ENCODE data around the gene PIP4K2A.
"Not testable (repeated sequence)": the region's sequence is repeated elsewhere in the genome, so short reads cannot be mapped to it uniquely, and the experiment has no call there.

PIP4K2A gene

DNA sequence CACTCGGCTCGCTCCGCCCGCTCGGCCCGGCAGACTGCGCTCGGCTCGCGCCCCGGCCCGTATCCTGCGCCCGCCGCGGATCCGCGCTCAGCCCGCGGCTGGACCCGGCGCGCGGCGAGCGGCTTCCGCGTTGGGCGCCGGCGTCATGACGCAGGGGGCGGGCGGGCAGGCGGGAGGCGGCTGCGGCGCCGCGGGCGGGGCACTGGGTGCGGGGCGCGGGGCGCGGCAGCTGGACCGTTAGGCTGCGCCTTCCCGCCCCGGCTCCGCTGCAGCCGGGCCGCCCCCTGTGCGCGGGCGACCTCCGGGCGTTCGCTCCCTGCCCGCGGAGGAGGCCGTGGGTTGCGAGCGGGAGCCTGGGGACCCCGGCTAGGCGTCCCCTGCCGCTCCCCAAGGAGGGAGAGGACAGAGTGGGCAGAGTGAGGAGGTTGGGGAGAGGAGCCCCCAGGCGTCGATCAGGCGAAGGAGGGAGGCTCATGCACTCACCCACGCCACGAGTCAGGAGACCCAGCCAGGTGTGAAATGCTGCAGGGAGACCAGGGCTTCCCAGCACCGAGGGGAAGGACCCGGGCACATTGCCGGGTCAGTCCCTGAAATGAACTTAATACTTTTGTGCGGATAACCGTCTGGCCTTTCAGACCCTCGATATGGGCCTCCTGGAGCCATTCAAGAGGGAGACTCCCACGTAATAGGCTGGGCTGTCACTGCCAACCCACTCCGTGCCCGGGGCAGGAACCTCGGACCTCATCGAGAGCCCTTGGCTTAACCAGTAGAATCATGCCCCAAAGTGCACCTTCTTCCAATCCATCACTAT is at the start of gene PIP4K2A:
Gene PIP4K2A (minus strand): TSS at position 100 of the 811 bp plus-strand sequence. CDS start 252 bp downstream, outside the sequence.
- peak in 1 of 2 experiments; percentile 17 for DNase-seq

DNA sequence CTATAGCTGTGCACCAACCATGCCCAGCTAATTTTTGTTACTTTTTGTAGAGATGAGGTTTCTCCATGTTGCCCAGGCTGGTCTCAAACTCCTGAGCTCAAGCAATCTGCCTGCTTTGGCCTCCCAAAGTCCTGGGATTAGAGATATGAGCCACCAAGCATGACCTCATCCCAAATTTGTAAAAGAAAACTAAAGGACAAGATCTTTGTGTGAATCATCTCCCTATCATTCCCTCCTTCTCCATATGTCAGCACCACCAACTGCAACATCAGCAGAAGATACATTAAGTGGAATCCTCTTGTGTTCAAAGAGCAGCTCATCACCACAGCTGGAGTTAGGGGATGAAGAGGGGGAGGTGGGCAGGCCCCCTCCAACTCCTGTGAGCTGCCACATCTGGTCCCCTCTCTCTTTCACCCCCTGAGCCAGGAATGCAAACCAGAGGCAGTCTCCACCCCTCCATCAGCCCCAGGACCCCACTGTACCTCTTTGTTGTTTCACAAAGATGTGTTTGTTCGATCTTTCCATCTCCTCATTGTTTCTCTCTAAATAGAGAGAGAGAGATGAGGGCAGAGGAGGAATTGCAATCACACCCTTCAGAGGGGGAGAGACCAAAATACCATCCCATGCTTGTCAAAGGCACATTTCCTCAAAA is 47.3 kb upstream of the PIP4K2A start:
- no peak for DNase-seq

DNA sequence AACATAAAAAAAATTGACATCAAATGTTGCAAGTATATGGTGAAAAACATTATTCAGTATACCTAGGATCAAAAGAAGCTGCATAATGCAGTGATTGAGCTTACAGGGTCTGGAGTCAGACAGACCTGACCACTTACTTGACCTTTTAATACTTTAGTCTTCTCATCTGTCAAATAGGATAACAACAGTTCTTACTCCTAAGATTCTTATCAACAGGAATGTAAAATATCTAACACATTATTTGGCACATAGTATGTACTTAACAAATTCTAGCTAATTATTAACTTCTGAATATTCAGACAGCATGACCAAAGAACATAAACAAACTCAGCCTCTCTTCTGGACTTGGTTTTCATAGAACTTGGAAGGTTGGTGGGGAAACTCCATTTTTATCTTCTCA is 45.6 kb upstream of the PIP4K2A start:
- no peak for DNase-seq

- no peak for DNase-seq
Measured at GRCh38 chr10:22758867-22759266, 44.5 kb upstream of the PIP4K2A start.

DNA sequence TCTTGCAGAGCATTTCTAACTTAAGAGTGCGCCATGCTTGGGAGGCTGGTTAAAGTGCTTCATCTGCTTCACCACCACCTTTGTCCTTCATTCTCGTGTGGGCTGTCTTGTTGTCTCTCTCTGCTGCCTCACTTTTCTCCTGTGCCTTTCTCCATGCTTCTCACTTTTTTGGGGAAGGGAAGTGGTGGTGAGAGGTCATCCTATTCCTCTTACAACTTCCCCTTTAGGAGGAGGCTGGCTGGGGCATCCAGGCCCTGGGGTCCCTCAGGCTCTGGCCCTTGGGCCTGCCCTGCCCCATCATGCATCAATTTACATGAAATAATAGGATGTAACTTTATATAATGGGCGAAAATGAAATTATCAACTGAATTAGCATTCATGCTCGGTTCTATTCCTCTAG is 39.9 kb upstream of the PIP4K2A start:
- no peak for DNase-seq

DNA sequence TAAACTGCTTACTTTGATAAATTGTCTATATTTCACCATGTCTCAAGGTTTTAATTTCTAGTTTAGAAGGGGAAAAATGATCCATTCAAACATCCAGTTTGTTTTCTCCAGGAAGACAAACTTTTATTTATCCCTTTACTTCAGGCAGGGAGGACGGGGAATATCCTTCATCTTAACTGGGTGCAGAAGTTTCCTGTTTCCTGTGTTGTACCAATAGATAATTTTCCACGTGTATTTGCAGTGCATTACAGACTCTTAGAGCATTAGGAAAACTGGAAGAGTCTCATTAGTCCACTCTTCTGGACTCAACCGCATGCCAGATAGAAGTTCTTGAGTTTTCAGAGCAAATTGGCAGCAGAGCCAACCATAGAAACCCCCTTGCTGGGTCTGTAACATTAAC is 39.4 kb upstream of the PIP4K2A start:
- no peak for DNase-seq

DNA sequence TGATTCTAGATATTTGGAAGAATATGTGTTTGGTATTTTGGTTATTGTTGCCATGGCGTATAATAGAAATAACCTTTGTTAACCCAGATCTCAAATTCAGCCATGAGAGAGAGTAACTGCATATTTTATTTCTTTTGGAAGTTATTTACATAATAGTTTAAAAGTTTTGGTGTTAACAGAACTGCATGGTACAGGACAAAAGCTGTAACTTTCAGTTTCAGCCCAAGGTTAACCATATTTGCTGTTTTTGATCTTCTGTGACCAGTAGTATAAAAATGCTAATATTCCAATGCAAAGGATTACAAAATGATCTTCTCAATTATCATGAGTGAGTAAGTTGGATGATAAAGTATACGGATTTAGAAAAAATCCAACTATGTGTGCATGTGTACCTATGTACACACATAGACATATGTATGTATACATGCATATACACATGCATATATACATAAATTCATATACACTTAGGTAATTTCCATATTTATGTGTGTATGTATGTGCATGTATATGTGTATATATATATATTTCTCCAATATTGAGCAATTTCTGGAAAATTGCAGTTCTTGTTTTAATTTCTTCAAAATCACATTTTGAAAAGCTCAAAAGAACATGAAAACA is 38.0 kb upstream of the PIP4K2A start:
- no peak for DNase-seq

GRCh38 chr10:22750131-22750530 is 35.8 kb upstream of the PIP4K2A start:
- no peak for DNase-seq

DNA sequence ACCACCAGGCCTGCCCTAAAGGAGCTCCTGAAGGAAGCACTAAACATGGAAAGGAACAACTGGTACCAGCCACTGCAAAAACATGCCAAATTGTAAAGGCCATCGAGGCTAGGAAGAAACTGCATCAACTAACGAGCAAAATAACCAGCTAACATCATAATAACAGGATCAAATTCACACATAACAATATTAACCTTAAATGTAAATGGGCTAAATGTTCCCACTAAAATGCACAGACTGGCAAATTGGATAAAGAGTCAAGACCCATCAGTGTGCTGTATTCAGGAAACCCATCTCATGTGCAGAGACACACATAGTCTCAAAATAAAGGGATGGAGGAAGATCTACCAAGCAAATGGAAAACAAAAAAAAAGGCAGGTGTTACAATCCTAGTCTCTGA is 30.5 kb upstream of the PIP4K2A start:
- DNase-seq, result not testable (repeated sequence)

- DNase-seq, result no peak
Measured at GRCh38 chr10:22742678-22743077, 28.3 kb upstream of the PIP4K2A start.

GRCh38 chr10:22741631-22742030 is 27.3 kb upstream of the PIP4K2A start:
- not testable (repeated sequence) for DNase-seq

DNA sequence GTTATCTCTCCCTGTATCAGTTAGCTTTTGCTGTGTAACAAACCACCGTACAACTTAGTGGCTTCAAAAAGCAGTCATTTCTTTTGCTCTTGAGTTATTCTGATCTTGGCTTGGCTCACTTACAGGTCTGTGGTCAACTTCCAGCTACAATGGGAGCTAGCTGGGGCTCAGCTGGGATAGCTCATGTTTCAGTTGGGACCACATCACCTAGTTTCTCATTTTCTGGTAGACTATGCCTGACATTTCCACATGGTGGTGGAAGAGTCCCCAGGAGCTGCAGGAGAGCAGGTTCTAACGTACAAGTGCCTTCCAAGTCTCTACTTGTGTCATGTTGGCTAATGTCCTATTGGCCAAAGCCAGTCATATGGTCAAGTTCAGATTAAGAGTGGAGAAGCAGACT is 25.8 kb upstream of the PIP4K2A start:
- no peak for DNase-seq

DNA sequence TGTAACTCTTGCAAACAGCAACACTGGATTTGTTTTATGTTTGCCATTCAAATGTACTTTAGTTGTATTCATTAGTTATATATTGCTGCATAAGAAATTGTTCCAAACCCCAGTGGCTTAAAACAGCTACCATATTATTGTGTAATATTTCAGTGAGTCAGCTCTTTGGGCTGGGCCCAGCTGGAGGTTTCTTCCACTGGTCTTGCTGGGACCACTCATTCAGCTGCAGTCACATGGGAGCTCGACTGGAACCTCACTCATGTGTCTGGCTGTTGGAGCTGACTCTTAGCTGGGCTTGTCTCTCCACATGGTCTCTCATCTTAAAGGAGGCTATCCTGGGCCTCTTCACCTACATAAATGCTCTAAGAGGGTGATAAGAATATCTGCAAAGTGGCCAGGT is 23.2 kb upstream of the PIP4K2A start:
- DNase-seq, result no peak

- no peak for DNase-seq
Measured at GRCh38 chr10:22736134-22736533, 21.8 kb upstream of the PIP4K2A start.

DNA sequence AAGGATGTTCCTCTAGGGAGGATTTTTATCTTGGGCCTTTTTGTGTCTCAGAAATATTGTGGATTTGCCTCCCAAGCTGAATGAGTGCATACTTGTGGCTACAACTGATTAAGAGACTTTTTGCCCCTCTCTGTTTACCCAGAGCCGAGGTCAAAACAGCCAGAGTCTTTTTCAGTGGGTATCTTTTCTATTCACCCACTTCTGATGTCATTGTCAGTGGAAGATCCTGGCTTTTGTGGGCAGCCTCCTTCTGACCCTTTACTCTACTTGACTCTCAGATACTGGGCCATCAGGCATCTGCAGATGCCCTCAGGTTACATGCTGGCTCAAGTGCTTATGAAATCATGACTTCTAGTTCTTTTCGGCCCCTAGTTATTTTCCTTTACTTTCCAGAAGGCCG is 19.6 kb upstream of the PIP4K2A start:
- DNase-seq, result no peak

DNA sequence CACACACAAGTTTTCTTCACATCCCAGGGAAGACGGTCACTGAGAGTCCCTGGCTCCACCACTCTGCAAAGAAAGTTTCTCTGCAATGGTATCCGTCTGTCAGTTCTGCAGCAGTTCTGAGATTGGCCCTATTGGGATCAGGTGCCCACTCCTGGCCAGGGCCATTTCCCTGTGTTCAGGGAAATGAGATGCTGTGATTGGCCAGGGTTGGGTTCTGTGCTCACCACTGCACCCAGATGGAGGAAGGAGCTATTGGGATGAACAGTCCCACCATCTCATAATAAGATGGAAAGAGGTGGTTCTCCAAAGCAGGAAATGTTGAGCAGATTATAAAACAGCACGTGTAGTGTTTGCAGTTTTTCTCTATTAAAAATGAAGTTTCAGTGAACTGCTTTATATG is 13.3 kb upstream of the PIP4K2A start:
- no peak for DNase-seq

GRCh38 chr10:22727112-22727511 is 12.7 kb upstream of the PIP4K2A start:
- DNase-seq, result no peak

GRCh38 chr10:22724773-22725172 is 10.4 kb upstream of the PIP4K2A start:
- DNase-seq, result no peak

DNA sequence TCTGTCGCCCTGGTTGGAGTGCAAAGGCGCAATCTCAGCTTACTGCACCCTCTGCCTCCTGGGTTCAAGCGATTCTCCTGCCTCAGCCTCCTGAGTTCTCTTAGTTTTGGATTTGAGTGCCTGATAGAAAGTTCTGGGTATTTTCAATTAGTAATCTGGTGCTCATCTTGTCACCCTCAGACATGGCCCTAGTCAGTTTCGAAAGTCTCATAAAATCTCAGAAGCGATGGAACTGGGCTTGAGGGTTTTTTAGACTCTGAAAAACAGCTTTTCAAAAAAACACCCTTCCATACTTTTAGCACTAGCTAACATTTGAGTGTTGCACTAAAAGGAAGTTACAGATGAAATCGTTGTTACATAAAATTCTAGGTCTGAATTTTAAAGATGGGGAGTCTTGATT is 9.4 kb upstream of the PIP4K2A start:
- DNase-seq, result no peak

DNA sequence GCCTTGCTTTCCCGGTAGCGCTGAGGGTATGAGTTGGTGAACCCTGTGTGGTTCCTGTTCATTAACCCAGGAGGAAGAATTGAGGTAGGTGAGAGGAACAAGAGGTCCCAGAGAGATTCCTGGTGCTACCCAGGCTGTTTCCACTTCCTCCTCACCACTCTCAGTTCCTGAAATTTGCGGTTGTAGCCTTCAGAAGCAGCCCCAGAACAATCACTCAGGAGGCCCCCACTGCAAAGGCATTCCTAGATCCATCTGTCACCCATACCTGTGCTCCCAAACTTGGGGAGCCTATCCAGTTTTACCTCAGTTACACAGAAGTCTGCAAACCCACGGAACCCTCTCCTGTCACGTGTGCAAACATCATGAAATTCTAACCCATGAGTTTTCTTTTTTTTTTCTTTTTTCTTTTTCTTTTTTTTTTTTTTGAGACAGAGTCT is 9.0 kb upstream of the PIP4K2A start:
- DNase-seq, result no peak

GRCh38 chr10:22722626-22723169 is 8.3 kb upstream of the PIP4K2A start:
- DNase-seq, result no peak

DNA sequence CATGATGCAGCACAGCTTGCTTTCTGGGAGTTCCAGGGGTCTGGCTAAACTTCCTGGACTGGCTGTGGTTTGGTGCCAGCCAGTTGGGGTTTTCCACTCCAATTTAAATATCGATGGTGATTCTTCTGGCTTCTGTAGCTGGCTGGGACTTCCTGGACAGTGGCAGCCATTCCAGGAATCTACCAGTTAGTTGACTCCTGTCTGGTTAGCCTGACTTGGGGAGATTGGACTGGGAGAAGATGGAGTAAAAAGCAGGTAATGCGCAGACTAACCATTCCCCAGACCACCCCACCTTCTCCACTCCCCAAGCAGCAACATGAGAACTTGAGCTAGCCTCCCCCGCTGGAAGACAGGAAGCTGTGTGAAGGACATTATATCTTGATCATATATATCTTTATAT is 6.3 kb upstream of the PIP4K2A start:
- no peak for DNase-seq

DNA sequence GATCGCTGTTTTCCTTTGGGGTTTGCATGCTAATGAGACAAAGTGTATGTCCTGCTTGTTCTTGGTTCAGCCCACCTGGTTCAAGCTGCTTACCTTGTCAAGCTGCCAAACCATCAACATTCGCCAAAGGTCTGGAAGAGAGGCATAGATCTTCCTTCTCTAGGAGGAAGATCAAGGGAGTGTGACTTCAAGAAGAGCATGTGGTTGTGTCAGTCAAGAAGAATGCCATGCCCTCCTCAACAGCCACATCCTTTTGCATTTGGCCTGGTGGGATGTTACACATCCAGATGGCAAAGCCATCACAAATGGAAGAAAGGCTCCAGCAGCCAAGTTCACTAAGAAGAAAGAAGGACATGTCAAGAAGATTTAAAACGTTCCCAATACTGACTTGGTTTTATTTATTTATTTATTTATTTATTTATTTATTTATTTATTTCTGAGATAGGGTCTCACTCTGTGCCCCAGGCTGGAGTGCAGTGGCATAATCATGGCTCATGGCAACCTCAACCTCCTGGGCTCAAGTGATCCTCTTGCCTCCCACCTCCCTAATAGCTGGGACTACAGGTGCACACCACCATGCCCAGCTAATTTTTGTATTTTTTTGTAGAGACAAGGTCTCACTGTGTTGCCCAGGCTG is 5.1 kb upstream of the PIP4K2A start:
- DNase-seq, result no peak
